Nephron (organoid): ENCODE results near the gene PPFIA4.
A peak's percentile ranks its signal among the peaks of the same experiment; 100 is the strongest.

Experiments
- H3K27ac Mint-ChIP-seq, 3 experiments: 2 replicates each; pipeline ENCODE4 v1.8.0; 2020; ENCODE audit warnings: mixed read lengths in 3 of 3, mild to moderate bottlenecking in 2 of 3, moderate library complexity in 1 of 3
- H3K27me3 Mint-ChIP-seq: 2 replicates; pipeline ENCODE4 v1.8.0; 2021; ENCODE audit warnings: low read depth, mild to moderate bottlenecking, moderate library complexity, mixed read lengths
- H3K36me3 Mint-ChIP-seq: 2 replicates; pipeline ENCODE4 v1.8.0; 2020; ENCODE audit warnings: low read depth, mixed read lengths
- H3K4me1 Mint-ChIP-seq: 2 replicates; pipeline ENCODE4 v1.8.0; 2020; ENCODE audit warnings: mixed read lengths
- H3K4me3 Mint-ChIP-seq, 3 experiments: 2 replicates each; pipeline ENCODE4 v1.8.0; 2020; ENCODE audit warnings: mild to moderate bottlenecking in 3 of 3, mixed read lengths in 3 of 3, moderate library complexity in 2 of 3
- H3K9me3 Mint-ChIP-seq: 2 replicates; pipeline ENCODE4 v1.8.0; 2020; ENCODE audit warnings: mixed read lengths
- CTCF ChIP-seq, 3 experiments: fragments of 200-600 bp; sonication (generic); IDR thresholded peaks; one replicate each; pipeline ENCODE4 v1.5.0; 2021; ENCODE audit warnings: antibody characterized with exemption in 3 of 3; ENCODE audit not compliant: unreplicated experiment in 3 of 3

Gene PPFIA4

GRCh38 chr1:203101813-203102634 is 75.7 kb downstream of the PPFIA4 start:
- H3K27ac Mint-ChIP-seq, result peak overlapping the region; percentile 17 to 67 (median 25)
- peaks cover 14% of the 10 kb centered on the region for H3K9me3 Mint-ChIP-seq
- peaks cover 4% of the 10 kb centered on the region for H3K27me3 Mint-ChIP-seq
- no peak overlapping the region for H3K4me3 Mint-ChIP-seq
- TF ChIP-seq CTCF (IDR thresholded peaks at IDR 0.05; ENCODE audit: unreplicated experiment in 3 of 3), result no peak
- peaks cover 47% of the 10 kb centered on the region for H3K4me1 Mint-ChIP-seq
- H3K36me3 Mint-ChIP-seq, result no peaks in the 10 kb centered on the region

- peak overlapping the region; percentile 66 to 84 (median 67) for H3K27ac Mint-ChIP-seq
- H3K9me3 Mint-ChIP-seq, result peaks cover 14% of the 10 kb centered on the region
- TF ChIP-seq CTCF (IDR thresholded peaks at IDR 0.05; ENCODE audit: unreplicated experiment in 3 of 3), result no peak
- H3K36me3 Mint-ChIP-seq, result no peaks in the 10 kb centered on the region
- H3K4me1 Mint-ChIP-seq, result peaks cover 47% of the 10 kb centered on the region
- H3K4me3 Mint-ChIP-seq, result peak overlapping the region in 2 of 3 experiments; percentile 15 to 26
- H3K27me3 Mint-ChIP-seq, result no peaks in the 10 kb centered on the region
Observed at GRCh38 chr1:203103216-203103615, 76.9 kb downstream of the PPFIA4 start.

GRCh38 chr1:203103829-203104495 is 77.7 kb downstream of the PPFIA4 start:
- Mint-ChIP-seq H3K9me3 (peaks cover 14% of the 10 kb centered on the region), H3K4me3 (no peak overlapping the region), H3K27me3 (no peaks in the 10 kb centered on the region), H3K4me1 (peaks cover 45% of the 10 kb centered on the region), H3K36me3 (no peaks in the 10 kb centered on the region), H3K27ac (peak overlapping the region in 2 of 3 experiments; percentile 34 to 84)
- TF ChIP-seq CTCF (IDR thresholded peaks at IDR 0.05; ENCODE audit: unreplicated experiment in 3 of 3), result no peak

- Mint-ChIP-seq H3K4me3 (no peak overlapping the region), H3K27me3 (no peaks in the 10 kb centered on the region), H3K36me3 (no peaks in the 10 kb centered on the region), H3K9me3 (peaks cover 14% of the 10 kb centered on the region), H3K27ac (no peak overlapping the region), H3K4me1 (peaks cover 36% of the 10 kb centered on the region)
- no peak for TF ChIP-seq CTCF (IDR thresholded peaks at IDR 0.05; ENCODE audit: unreplicated experiment in 3 of 3)
Observed at GRCh38 chr1:203104789-203105390, 78.6 kb downstream of the PPFIA4 start.

GRCh38 chr1:203112475-203112874 is 86.2 kb downstream of the PPFIA4 start:
- Mint-ChIP-seq H3K27me3 (peaks cover 12% of the 10 kb centered on the region), H3K4me1 (peaks cover 12% of the 10 kb centered on the region), H3K4me3 (no peak overlapping the region), H3K27ac (no peak overlapping the region), H3K36me3 (no peaks in the 10 kb centered on the region), H3K9me3 (peaks cover 5% of the 10 kb centered on the region)
- no peak for TF ChIP-seq CTCF (IDR thresholded peaks at IDR 0.05; ENCODE audit: unreplicated experiment in 3 of 3)
